GM12865 (cell line): ENCODE measurements around the gene CCDC9B.
A peak's percentile ranks its signal among the peaks of the same experiment; 100 is the strongest.

Source experiments
- DNase-seq: peaks from one replicate; pipeline ENCODE4 v3.0.0; 2010; ENCODE audit warnings: low read depth
- H3K4me3 ChIP-seq: 2 replicates; pipeline ENCODE4 v1.5.1; 2011; ENCODE audit warnings: mild to moderate bottlenecking, low read depth, low read length, control low read depth
- TF ChIP-seq, protein P1 (sequence below): IDR thresholded peaks from 2 replicates; pipeline ENCODE4 v1.5.1; 2011; ENCODE audit warnings: low read length, control low read depth, low read depth, inconsistent platforms; ENCODE audit not compliant: insufficient read depth; ENCODE audit errors: missing control alignments

Gene CCDC9B

DNA sequence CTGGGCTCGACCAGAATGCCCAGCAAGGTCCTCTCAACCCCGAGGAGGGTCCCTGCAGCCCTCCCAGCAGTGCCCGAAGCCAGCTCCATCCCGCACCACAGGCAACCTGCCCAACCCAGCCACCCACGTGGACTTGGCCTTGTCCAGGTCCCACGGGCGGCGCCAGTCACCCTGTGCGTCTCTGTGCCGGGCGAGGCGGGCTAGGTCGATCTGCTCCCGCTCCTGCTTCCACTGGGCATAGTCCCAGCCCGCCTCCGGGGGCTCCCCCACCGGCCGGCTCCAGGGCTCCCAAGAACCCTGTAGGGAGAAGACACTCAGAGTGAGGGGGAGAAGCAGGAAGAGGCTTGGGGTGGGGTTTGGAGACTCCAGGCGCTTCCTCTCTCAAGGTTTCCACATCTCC is 3.1 kb downstream of the CCDC9B start:
- H3K4me3 ChIP-seq: no peak overlapping the region
- DNase-seq: no peak
- TF ChIP-seq, protein P1, sequence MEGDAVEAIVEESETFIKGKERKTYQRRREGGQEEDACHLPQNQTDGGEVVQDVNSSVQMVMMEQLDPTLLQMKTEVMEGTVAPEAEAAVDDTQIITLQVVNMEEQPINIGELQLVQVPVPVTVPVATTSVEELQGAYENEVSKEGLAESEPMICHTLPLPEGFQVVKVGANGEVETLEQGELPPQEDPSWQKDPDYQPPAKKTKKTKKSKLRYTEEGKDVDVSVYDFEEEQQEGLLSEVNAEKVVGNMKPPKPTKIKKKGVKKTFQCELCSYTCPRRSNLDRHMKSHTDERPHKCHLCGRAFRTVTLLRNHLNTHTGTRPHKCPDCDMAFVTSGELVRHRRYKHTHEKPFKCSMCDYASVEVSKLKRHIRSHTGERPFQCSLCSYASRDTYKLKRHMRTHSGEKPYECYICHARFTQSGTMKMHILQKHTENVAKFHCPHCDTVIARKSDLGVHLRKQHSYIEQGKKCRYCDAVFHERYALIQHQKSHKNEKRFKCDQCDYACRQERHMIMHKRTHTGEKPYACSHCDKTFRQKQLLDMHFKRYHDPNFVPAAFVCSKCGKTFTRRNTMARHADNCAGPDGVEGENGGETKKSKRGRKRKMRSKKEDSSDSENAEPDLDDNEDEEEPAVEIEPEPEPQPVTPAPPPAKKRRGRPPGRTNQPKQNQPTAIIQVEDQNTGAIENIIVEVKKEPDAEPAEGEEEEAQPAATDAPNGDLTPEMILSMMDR: no peak

DNA sequence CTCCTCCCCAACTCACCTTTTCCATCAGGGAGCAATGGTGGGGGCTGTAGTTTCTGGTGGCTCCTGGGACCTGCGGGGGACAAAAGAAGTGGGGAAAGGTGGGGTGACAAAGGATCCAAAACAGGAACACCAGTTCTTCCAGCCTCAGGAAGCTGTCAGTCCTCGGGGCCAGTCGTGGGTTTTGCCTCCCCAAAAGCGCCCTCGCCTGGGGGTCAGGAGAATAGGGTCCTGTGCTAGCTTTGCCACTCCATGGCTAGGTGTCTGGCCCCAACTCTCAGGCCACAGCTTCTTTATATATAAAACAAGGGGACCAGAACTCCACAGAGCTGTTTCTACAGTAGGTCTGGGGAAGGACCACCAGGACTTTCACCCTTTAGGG is 4.0 kb downstream of the CCDC9B start:
- DNase-seq: peak; percentile 31

DNA sequence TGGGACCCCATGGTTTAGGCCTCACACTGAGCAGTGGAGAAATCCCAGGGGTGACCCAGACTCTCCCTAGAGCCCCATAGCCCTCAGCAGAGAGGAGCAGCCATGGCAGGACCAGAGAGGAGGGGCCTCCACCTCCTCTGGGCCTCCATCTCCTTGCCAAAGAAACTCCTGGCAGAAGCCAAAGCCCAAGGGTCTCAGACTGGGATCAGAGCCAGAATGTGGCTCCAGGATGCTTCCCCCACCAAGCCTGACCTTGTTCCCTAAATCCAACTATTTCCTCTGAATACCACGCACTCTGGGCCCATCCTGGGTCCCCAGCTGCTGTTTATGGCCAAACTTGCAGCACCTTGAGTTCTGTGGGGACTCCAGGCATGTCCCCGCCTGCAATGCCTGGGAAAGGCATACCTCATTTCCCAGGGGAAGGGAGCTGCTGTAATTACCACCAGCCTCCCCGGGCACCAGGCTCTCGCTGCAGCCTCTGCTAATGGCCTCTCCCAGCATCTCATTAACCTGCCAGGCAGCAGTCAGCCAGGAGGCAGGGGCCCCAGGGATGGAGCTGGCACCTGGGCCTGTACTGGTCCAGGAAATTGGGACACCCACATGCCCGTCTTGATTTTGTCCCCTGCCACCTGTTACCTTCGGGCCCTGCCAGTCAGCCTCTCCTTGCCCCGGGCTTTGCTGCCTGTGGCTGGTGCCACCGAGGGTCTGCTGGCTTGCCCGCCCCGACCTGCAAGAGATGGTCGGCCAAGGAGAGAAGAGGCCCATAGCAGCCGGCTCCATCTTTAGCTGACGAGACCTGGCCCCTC is 4.6 kb downstream of the CCDC9B start:
- H3K4me3 ChIP-seq: no peak overlapping the region
- DNase-seq: no peak

More for the DNA sequence above, 4.0 kb downstream of the CCDC9B start:
- no peak overlapping the region for H3K4me3 ChIP-seq
- TF ChIP-seq, protein P1: peak; percentile 48

DNA sequence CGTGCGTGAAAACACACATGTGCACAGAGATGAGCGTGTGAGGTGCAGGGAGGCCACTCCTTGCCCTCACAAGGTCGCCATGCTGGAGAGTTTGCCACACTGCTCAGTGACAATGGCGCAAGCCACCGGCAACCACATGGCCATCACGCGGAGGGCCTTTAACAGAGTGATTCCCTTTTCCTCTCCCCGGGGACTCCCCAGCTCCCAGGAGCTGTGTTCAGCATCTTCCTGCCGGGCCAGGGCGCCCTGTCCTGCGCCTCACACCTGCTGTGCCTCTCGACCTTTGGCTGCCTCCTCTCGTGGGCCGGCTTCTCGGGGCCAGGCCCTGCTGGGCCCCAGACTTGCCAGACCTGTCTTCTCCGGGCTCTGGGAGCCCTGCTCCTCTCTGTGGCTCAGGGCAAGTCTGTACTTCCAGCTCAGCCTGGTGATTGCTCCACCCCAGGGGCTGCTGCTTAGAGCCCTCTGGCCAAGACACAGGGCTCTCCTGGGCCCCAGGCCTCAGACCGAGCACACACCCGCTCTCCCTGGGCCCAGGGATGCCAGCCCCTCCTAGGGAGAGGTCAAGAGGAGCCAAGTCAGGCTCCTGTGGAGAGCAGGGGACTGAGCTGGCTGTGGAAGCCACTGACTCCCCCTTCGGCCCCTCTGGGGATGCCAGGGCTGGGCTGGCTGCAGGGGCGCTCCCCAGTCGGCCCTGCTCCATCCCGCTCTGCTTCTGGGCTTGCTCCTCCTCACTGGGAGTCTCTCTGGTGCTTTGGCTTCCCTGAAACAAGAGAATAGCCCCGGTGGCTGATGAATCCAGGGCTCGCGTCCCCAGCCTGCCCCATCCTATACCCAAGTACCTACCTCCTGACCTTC is 5.6 kb downstream of the CCDC9B start:
- TF ChIP-seq, protein P1: no peak
- no peak for DNase-seq
- H3K4me3 ChIP-seq: no peak overlapping the region

More for the DNA sequence above, 4.6 kb downstream of the CCDC9B start:
- TF ChIP-seq, protein P1: no peak

DNA sequence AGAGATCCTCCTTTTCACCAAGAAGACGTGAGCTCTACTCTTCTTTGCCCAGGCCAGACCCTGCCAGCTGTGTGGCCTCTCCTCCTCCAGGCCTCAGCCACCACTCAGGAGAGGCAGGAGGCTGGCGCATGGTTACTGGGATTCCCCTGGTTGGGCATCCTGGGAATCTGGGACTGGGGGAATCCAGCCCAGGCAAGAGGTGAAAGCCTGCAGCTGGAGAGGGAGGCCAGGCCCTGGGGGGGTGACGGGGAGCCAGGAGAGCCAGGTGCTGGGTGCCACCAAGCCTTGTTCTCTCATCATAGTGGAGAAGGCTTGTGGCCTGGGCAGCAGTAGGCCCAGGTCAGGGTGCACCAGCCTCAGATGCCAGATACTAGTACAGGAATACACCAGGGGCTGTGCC is 6.2 kb downstream of the CCDC9B start:
- TF ChIP-seq, protein P1: no peak
- no peak for DNase-seq
- no peak overlapping the region for H3K4me3 ChIP-seq

DNA sequence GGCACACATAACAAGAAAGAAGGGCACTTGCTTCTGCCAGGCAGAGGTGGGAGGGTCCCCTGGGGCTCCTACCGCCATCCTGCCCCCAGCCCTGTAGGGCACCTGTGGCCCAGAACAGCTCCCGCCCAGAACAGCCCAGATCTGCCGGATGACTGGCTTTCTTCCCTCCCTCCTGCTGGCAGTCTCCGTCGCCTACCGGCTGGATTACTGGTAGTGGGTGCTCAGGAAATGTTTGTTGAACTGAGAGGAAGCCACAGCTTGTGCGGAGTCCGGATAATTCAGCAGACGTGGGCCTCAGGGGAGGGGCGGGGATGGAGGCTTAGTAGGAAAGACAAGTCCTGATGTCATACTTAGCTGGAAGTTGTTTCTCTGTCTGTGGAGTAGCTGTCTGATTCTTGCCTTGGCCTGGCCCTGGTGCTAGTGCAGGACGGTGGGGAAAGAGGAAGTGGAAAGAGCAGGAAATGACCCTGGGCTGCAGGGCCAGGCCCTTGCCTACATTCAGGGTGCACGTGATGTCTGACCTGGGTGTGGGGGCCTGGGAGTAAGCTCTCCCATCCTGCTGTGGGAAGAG is 6.7 kb downstream of the CCDC9B start:
- TF ChIP-seq, protein P1: no peak
- H3K4me3 ChIP-seq: no peak overlapping the region
- peak; percentile 20 for DNase-seq
